Smooth muscle cell (in vitro differentiated cells): ENCODE measurements around the gene CDYL. TPM values are rescaled to one million over a fixed set of nuclear protein-coding genes. Genes with fewer than 3 reads are reported as not detected.

Source experiments
- DNase-seq: peaks from one replicate; lab custom pipeline; 2025; ENCODE audit not compliant: unreplicated experiment; lab: John Stamatoyannopoulos, UW
- H2AFZ ChIP-seq: fragments of 200-600 bp; sonication (generic); 2 replicates; pipeline ENCODE4 v1.6.0; 2016; ENCODE audit warnings: antibody characterized with exemption, low read depth, mild to moderate bottlenecking
- H3F3A ChIP-seq: fragments of 200-600 bp; sonication (generic); 2 replicates; pipeline ENCODE4 v1.6.0; 2017; ENCODE audit warnings: antibody characterized with exemption, low read depth
- H3K27ac ChIP-seq: fragments of 200-600 bp; sonication (generic); 2 replicates; pipeline ENCODE4 v1.5.1; 2016; ENCODE audit warnings: low read depth, mild to moderate bottlenecking
- H3K27me3 ChIP-seq: fragments of 200-600 bp; sonication (generic); 2 replicates; pipeline ENCODE4 v1.6.1; 2016; ENCODE audit warnings: low read depth, mild to moderate bottlenecking
- H3K36me3 ChIP-seq: fragments of 200-600 bp; sonication (generic); 2 replicates; pipeline ENCODE4 v1.5.1; 2016; ENCODE audit warnings: low read depth
- H3K4me1 ChIP-seq: fragments of 200-600 bp; sonication (generic); 2 replicates; pipeline ENCODE4 v1.5.1; 2016; ENCODE audit warnings: low read depth
- H3K4me2 ChIP-seq: fragments of 200-600 bp; sonication (generic); 2 replicates; pipeline ENCODE4 v1.6.0; 2016; ENCODE audit warnings: mild to moderate bottlenecking
- H3K4me3 ChIP-seq: fragments of 200-600 bp; sonication (generic); 2 replicates; pipeline ENCODE4 v1.5.1; 2016; ENCODE audit warnings: mild to moderate bottlenecking
- H3K79me2 ChIP-seq: fragments of 200-600 bp; sonication (generic); 2 replicates; pipeline ENCODE4 v1.6.0; 2016; ENCODE audit warnings: low read depth, mild to moderate bottlenecking
- H3K9ac ChIP-seq: fragments of 200-600 bp; sonication (generic); 2 replicates; pipeline ENCODE4 v1.6.0; 2016; ENCODE audit warnings: low read depth
- H3K9me3 ChIP-seq: fragments of 200-600 bp; sonication (generic); replicated peaks from 2 replicates; pipeline ENCODE4 v1.5.1; 2016; ENCODE audit warnings: low read depth
- H4K20me1 ChIP-seq: fragments of 200-600 bp; sonication (generic); 2 replicates; pipeline ENCODE4 v1.6.0; 2016; ENCODE audit warnings: low read depth
- CTCF ChIP-seq: fragments of 200-600 bp; sonication (generic); IDR thresholded peaks from 2 replicates; pipeline ENCODE4 v1.5.1; 2017; ENCODE audit warnings: borderline replicate concordance, mild to moderate bottlenecking, antibody characterized with exemption; ENCODE audit not compliant: insufficient read depth, poor library complexity, severe bottlenecking
- WGBS: methylation state at CpG from one replicate; pipeline ENCODE4 v1.1.7; 2016; ENCODE audit warnings: low lambda C conversion rate; 5-methylcytosine and 5-hydroxymethylcytosine counted together
- polyA plus RNA-seq: library from polyadenylated mRNA; unstranded; fragments of >200 nt; fragmentation: Nextera tagmentation; extraction: Ambion mirVana; gene quantifications from 2 replicates; pipeline ENCODE4 v1.2.1, GENCODE V29; 2016
- total RNA-seq: library from RNA; depleted of rRNA; stranded (reverse); fragments of >200 nt; gene quantifications from 2 replicates; pipeline ENCODE4 v1.2.3, GENCODE V29; 2014

Gene CDYL
- total and polyA plus RNA-seq, 2 experiments from 2014 or later = 28.7 to 34.5 TPM

- Histone ChIP-seq H3K9ac (no peak overlapping the region), H3K36me3 (no peaks in the 10 kb centered on the region), H3K27ac (peak overlapping the region; percentile 6), H2AFZ (no peak overlapping the region), H3K9me3 (no peaks in the 10 kb centered on the region), H3K4me1 (no peaks in the 10 kb centered on the region), H3K4me2 (peak overlapping the region; percentile 29), H4K20me1 (peaks cover 97% of the 10 kb centered on the region), H3F3A (no peaks in the 10 kb centered on the region), H3K79me2 (peaks cover 100% of the 10 kb centered on the region), H3K27me3 (no peaks in the 10 kb centered on the region), H3K4me3 (no peak overlapping the region)
- TF ChIP-seq CTCF = no peak
- WGBS = 92% methylated on average over 3 of the region's 3 CpGs
- no peak for DNase-seq
Observed at GRCh38 chr6:4870821-4871494, 94.8 kb downstream of the CDYL start.

- Histone ChIP-seq H3F3A (no peaks in the 10 kb centered on the region), H3K36me3 (no peaks in the 10 kb centered on the region), H4K20me1 (peaks cover 99% of the 10 kb centered on the region)
Observed at GRCh38 chr6:4871825-4872224, 95.6 kb downstream of the CDYL start.

GRCh38 chr6:4872841-4873240, 96.6 kb downstream of the CDYL start:
- Histone ChIP-seq H3K27ac (no peak overlapping the region), H3K9ac (no peak overlapping the region), H3K4me2 (no peak overlapping the region), H3K9me3 (no peaks in the 10 kb centered on the region), H3K27me3 (no peaks in the 10 kb centered on the region), H3K36me3 (no peaks in the 10 kb centered on the region), H3K4me3 (no peak overlapping the region), H3K79me2 (peaks cover 100% of the 10 kb centered on the region), H4K20me1 (peaks cover 100% of the 10 kb centered on the region), H2AFZ (no peak overlapping the region), H3F3A (no peaks in the 10 kb centered on the region), H3K4me1 (no peaks in the 10 kb centered on the region)
- WGBS = 95% methylated on average over 2 of the region's 2 CpGs
- no peak for DNase-seq
- no peak for TF ChIP-seq CTCF

More at GRCh38 chr6:4871825-4872224, 95.6 kb downstream of the CDYL start:
- Histone ChIP-seq H3K27me3 (no peaks in the 10 kb centered on the region), H3K9me3 (no peaks in the 10 kb centered on the region), H3K4me1 (no peaks in the 10 kb centered on the region), H2AFZ (no peak overlapping the region), H3K4me2 (no peak overlapping the region), H3K9ac (no peak overlapping the region), H3K79me2 (peaks cover 100% of the 10 kb centered on the region), H3K27ac (no peak overlapping the region), H3K4me3 (no peak overlapping the region)
- 87% methylated on average over 5 of the region's 5 CpGs for WGBS
- TF ChIP-seq CTCF = no peak
- no peak for DNase-seq

- Histone ChIP-seq H3F3A (no peaks in the 10 kb centered on the region), H3K36me3 (no peaks in the 10 kb centered on the region), H3K4me2 (no peak overlapping the region), H3K9me3 (no peaks in the 10 kb centered on the region), H3K4me1 (no peaks in the 10 kb centered on the region), H3K27me3 (no peaks in the 10 kb centered on the region), H3K79me2 (peaks cover 100% of the 10 kb centered on the region), H3K4me3 (no peak overlapping the region), H3K27ac (no peak overlapping the region), H2AFZ (no peak overlapping the region), H3K9ac (no peak overlapping the region), H4K20me1 (peaks cover 100% of the 10 kb centered on the region)
- no peak for TF ChIP-seq CTCF
- no peak for DNase-seq
- 72% methylated on average over 6 of the region's 6 CpGs for WGBS
Observed at GRCh38 chr6:4873928-4874327, 97.7 kb downstream of the CDYL start.
